Spleen (tissue), 11 donors: Measurements from ENCODE around the gene CDC42EP3. TPM values are rescaled to one million over a fixed set of nuclear protein-coding genes. Genes with fewer than 3 reads are reported as not detected.

Experiments
- DNase-seq: peaks from one replicate; pipeline ENCODE4 v3.0.0-alpha.2; 2020
- H3K27ac ChIP-seq, 8 donors: fragments of 200-600 bp; sonication (generic) in 7 of 8; 1 replicate in 4 of 8; 2 replicates in 4 of 8; pipeline versions ENCODE4 v1.5.0 to v1.8.0; 2016 to 2021; ENCODE audit warnings: inconsistent platforms in 4 of 8, mild to moderate bottlenecking in 4 of 8, moderate library complexity in 1 of 8
- H3K27me3 ChIP-seq, 7 donors: fragments of 200-600 bp; sonication (generic) in 6 of 7; replicated peaks in 1 of 7; 1 replicate in 4 of 7; 2 replicates in 3 of 7; pipeline versions ENCODE4 v1.5.0 to v1.8.0; 2016 to 2021; ENCODE audit warnings: inconsistent platforms in 3 of 7, mild to moderate bottlenecking in 1 of 7
- H3K36me3 ChIP-seq, 6 donors: fragments of 200-600 bp; sonication (generic) in 5 of 6; 1 replicate in 4 of 6; 2 replicates in 2 of 6; pipeline versions ENCODE4 v1.5.0 to v1.8.0; 2016 to 2021; ENCODE audit warnings: inconsistent platforms in 2 of 6
- H3K4me1 ChIP-seq, 6 donors: fragments of 200-600 bp; sonication (generic) in 5 of 6; 1 replicate in 3 of 6; 2 replicates in 3 of 6; pipeline versions ENCODE4 v1.5.0 to v1.8.0; 2016 to 2021; ENCODE audit warnings: inconsistent platforms in 3 of 6
- H3K4me3 ChIP-seq, 8 donors: fragments of 200-600 bp; sonication (generic) in 7 of 8; 1 replicate in 4 of 8; 2 replicates in 4 of 8; pipeline versions ENCODE4 v1.5.0 to v1.8.0; 2016 to 2021; ENCODE audit warnings: inconsistent platforms in 4 of 8, mild to moderate bottlenecking in 4 of 8, moderate library complexity in 2 of 8
- H3K9me3 ChIP-seq, 8 donors: fragments of 200-600 bp; sonication (generic) in 7 of 8; 1 replicate in 4 of 8; 2 replicates in 4 of 8; pipeline versions ENCODE4 v1.5.0 to v1.8.0; 2016 to 2021; ENCODE audit warnings: inconsistent platforms in 4 of 8
- POLR2A ChIP-seq, 3 donors: fragments of 450-650 bp; IDR thresholded peaks; one replicate each; pipeline ENCODE4 v1.5.1; 2017; ENCODE audit warnings: antibody characterized with exemption in 3 of 3, mild to moderate bottlenecking in 1 of 3
- POLR2AphosphoS5 ChIP-seq, 3 donors: sonication (generic); formaldehyde crosslinking; IDR thresholded peaks; one replicate each; pipeline ENCODE4 v1.5.1; 2017; ENCODE audit warnings: antibody characterized with exemption in 3 of 3
- WGBS, 5 donors: extraction: QIAGEN DNeasy Blood & Tissue Kit in 3 of 5; methylation state at CpG; one replicate each; pipeline versions ENCODE4 v1.1.5 to v1.1.7; 2013 to 2018; 5-methylcytosine and 5-hydroxymethylcytosine counted together
- intact Hi-C: fragments of 100-400 bp; cut with DNase I; formaldehyde crosslinking; loops from one replicate; pipeline ENCODE4 v1.15.0; 2023; ENCODE audit warnings: low total_unique reads
- polyA plus RNA-seq, 3 donors: library from polyadenylated mRNA; stranded (reverse); fragments of 200-250 nt; gene quantifications; one replicate each; pipeline ENCODE4 v1.2.1, GENCODE V29; 2013
- total RNA-seq, 7 donors: library from RNA; depleted of rRNA in 3 of 7; stranded (reverse); fragments of >200 nt in 3 of 7; fragmentation: NEBNext Ultra II Directional in 4 of 7; extraction: Animal tissue kit (Norgen Biotek cat#: 25700) in 4 of 7; gene quantifications; one replicate each; pipeline versions ENCODE4 v1.1.0 to v1.2.1, GENCODE V29; 2016 to 2021
- TF ChIP-seq, protein P1 (sequence below), 11 experiments: fragments of 200-600 bp in 7 of 11; fragments of 450-650 bp in 4 of 11; sonication (generic) in 4 of 11; IDR thresholded peaks in 8 of 11; conservative IDR thresholded peaks in 3 of 11; 1 replicate in 7 of 11; 2 replicates in 4 of 11; pipeline versions ENCODE4 v1.4.0 to v1.8.0; 2016 to 2021; ENCODE audit warnings: antibody characterized with exemption in 11 of 11, inconsistent platforms in 4 of 11, mild to moderate bottlenecking in 1 of 11
- donor health status: healthy with polysubstance abuse.
- donor health status: DM: no; HTN: no; CAD: no; lungs with moderate emphysema.
- donor health status: DM: no; HTN: no; CAD: no.
- donor health status: Bipolar disorder and iron deficiency.
- donor health status: healthy.
- donor health status: DM: no; HTN: no; CAD: no.
- donor health status: DM: yes; HTN: yes; CAD: no.

CDC42EP3 gene
- total and polyA plus RNA-seq, 10 donors = 9.5 to 57.2 (median 41.2) TPM

DNA sequence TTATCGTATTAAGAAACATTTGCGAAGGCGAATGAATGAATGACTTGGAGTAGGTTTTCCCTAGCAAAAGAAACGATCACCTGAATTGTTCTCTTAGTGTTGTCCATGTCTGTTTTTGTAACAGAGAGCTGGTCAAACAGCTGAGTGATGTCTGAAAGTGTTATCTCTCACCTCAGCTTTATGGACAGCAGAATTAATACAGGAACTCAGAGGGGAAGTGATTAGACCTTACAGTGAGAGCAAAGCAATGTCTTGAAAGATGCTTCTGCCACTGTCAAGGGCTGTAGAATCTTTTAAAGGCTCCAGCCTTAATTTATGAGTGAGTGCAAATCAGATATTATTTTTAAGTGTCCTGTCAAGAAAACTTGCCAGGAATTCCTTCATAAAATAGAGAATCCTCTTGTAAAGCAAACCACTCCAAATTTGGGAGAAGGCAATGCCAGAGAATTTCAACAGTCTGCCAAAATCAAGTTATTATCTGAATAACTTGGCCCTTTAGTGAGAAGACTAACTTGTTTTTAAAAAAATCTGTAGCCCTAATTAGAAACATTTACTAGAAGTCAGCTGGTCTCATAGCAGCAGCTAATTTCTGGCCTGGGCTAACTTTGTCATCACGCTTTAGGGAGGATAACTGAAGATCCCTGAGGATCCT, 60.7 kb downstream of the CDC42EP3 start:
- Histone ChIP-seq H3K36me3 (no peaks in the 10 kb centered on the region), H3K27me3 (no peaks in the 10 kb centered on the region), H3K4me3 (no peak overlapping the region), H3K9me3 (peaks cover 0 to 25% (median 13%) of the 10 kb centered on the region in 8 donors), H3K4me1 (peaks cover 5 to 25% (median 11%) of the 10 kb centered on the region in 6 donors), H3K27ac (peak overlapping the region in 7 of 8 donors; percentile 13 to 51 (median 39))
- WGBS, 5 donors = 72 to 88% (median 84%) methylated on average over 5 of the region's 5 CpGs
- intact Hi-C loops = no loop called here
- TF ChIP-seq, protein P1, sequence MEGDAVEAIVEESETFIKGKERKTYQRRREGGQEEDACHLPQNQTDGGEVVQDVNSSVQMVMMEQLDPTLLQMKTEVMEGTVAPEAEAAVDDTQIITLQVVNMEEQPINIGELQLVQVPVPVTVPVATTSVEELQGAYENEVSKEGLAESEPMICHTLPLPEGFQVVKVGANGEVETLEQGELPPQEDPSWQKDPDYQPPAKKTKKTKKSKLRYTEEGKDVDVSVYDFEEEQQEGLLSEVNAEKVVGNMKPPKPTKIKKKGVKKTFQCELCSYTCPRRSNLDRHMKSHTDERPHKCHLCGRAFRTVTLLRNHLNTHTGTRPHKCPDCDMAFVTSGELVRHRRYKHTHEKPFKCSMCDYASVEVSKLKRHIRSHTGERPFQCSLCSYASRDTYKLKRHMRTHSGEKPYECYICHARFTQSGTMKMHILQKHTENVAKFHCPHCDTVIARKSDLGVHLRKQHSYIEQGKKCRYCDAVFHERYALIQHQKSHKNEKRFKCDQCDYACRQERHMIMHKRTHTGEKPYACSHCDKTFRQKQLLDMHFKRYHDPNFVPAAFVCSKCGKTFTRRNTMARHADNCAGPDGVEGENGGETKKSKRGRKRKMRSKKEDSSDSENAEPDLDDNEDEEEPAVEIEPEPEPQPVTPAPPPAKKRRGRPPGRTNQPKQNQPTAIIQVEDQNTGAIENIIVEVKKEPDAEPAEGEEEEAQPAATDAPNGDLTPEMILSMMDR (IDR thresholded peaks at IDR 0.05 in 8 of 11, conservative IDR thresholded peaks at IDR 0.05 in 3 of 11) = no peak
- no peak for TF ChIP-seq POLR2AphosphoS5 (IDR thresholded peaks at IDR 0.05)
- no peak for TF ChIP-seq POLR2A (IDR thresholded peaks at IDR 0.05)
- DNase-seq = no peak

DNA sequence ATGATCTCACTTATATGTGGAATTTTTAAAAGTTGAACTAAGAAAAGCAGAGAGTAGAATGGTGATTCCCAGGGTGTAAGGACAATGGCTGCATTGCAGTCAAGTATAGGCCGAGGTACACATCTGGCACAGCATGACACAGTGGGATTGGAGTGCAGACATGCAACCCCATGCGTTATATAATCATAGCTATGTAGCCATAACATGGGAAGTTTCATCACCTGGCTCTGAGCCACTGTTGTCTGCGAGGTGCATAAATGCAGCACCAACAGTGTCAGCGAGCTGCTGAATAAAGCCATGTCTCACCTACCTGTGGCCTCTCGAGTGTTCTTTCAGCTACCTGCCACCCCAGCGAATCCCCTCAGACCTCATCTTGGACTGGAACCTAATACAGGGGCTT, 61.7 kb downstream of the CDC42EP3 start:
- TF ChIP-seq POLR2A (IDR thresholded peaks at IDR 0.05) (no peak), POLR2AphosphoS5 (IDR thresholded peaks at IDR 0.05) (no peak)
- TF ChIP-seq, protein P1 (IDR thresholded peaks at IDR 0.05 in 8 of 11, conservative IDR thresholded peaks at IDR 0.05 in 3 of 11) = no peak
- intact Hi-C loops = no loop called here
- 79 to 93% (median 85%) methylated on average over 6 of the region's 6 CpGs for WGBS, 5 donors
- H3K9me3 ChIP-seq = peaks cover 0 to 31% (median 18%) of the 10 kb centered on the region in 8 donors
- no peak overlapping the region for H3K4me3 ChIP-seq
- peaks cover 0 to 16% (median 4%) of the 10 kb centered on the region in 6 donors for H3K4me1 ChIP-seq
- no peaks in the 10 kb centered on the region for H3K36me3 ChIP-seq
- no peaks in the 10 kb centered on the region for H3K27me3 ChIP-seq
- H3K27ac ChIP-seq = no peak overlapping the region
- no peak for DNase-seq

DNA sequence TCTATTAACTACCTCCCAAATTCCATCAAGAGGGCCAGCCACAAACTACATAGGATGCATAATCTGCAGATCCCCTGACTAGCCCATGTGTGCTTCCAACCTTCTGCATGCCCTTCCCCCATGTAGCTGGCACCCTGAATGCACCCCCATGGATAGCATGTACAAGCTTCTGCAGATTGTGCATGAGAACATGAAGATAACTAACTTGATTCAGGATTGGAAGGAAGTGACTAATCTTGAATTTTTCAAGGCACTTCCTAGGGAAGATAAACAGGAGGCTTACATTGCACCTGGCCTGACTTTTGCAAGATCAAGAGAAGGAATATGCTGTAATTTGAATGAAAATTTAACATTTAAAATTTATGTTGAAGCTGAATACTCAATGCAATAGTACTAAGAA, 66.7 kb downstream of the CDC42EP3 start:
- Histone ChIP-seq H3K9me3 (peaks cover 0 to 31% (median 18%) of the 10 kb centered on the region in 8 donors), H3K4me3 (no peak overlapping the region), H3K4me1 (peaks cover 0 to 28% (median 15%) of the 10 kb centered on the region in 6 donors), H3K36me3 (no peaks in the 10 kb centered on the region), H3K27ac (no peak overlapping the region), H3K27me3 (no peaks in the 10 kb centered on the region)
- intact Hi-C loops = no loop called here
- TF ChIP-seq, protein P1 (IDR thresholded peaks at IDR 0.05 in 8 of 11, conservative IDR thresholded peaks at IDR 0.05 in 3 of 11) = no peak
- TF ChIP-seq POLR2A (IDR thresholded peaks at IDR 0.05) (no peak), POLR2AphosphoS5 (IDR thresholded peaks at IDR 0.05) (no peak)
- no peak for DNase-seq

DNA sequence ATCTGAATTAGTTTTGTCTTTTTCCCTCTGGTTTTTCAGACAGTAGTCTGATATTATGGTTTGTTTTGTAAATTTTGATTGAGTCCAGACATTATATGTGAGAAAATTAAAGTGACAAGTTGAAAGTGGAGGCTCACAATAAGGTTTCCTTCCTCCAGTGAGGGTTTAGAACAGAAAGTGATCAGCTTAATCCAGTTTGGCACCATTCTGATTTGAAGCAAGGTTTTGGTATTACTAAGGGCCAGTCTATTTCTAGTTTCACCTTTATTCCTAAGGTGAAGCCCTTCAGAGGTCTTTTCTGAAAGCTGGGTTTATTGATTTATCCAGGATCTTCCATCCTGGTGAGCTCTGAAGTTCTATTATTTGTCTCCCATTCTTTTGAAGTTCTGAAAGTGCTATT, 68.7 kb downstream of the CDC42EP3 start:
- TF ChIP-seq POLR2A (IDR thresholded peaks at IDR 0.05) (no peak), POLR2AphosphoS5 (IDR thresholded peaks at IDR 0.05) (no peak)
- TF ChIP-seq, protein P1 (IDR thresholded peaks at IDR 0.05 in 8 of 11, conservative IDR thresholded peaks at IDR 0.05 in 3 of 11) = no peak
- no peak overlapping the region for H3K27ac ChIP-seq
- H3K27me3 ChIP-seq = no peaks in the 10 kb centered on the region
- peaks cover 0 to 21% (median 11%) of the 10 kb centered on the region in 8 donors for H3K9me3 ChIP-seq
- no peak for DNase-seq
- intact Hi-C loops = no loop called here
- no peak overlapping the region for H3K4me3 ChIP-seq
- H3K36me3 ChIP-seq = no peaks in the 10 kb centered on the region
- peaks cover 0 to 34% (median 15%) of the 10 kb centered on the region in 6 donors for H3K4me1 ChIP-seq
